Activated B cell treated with CpG ODN at 0.5 μM for 24 hours (primary cell): ENCODE results near the gene KLHL3. TPM values are rescaled to one million over a fixed set of nuclear protein-coding genes. Genes with fewer than 3 reads are reported as not detected.

Experiments
- ATAC-seq: fragments of 200-7000 bp; cut with Tn5 transposase; one replicate; pipeline ENCODE4 v1.10.0; 2021; ENCODE audit warnings: low read depth, mild to moderate bottlenecking, moderate library complexity
- CTCF ChIA-PET: fragments of 350-600 bp; sonication (Branson Sonifier 250); formaldehyde crosslinking; loops from one replicate; lab custom pipeline; 2021; ENCODE audit warnings: antibody characterized with exemption; lab: Charles Lee
- POLR2A ChIA-PET: fragments of 350-600 bp; sonication (Branson Sonifier 250); formaldehyde crosslinking; loops from one replicate; lab custom pipeline; 2021; ENCODE audit warnings: antibody characterized with exemption; lab: Charles Lee
- DNase-seq: peaks from one replicate; pipeline ENCODE4 v3.0.0; 2022
- H3K27ac Mint-ChIP-seq: one replicate; pipeline ENCODE4 v1.8.0; 2020; ENCODE audit warnings: mixed read lengths
- H3K27me3 Mint-ChIP-seq: one replicate; pipeline ENCODE4 v1.8.0; 2021; ENCODE audit warnings: mixed read lengths
- H3K36me3 Mint-ChIP-seq: one replicate; pipeline ENCODE4 v1.8.0; 2021; ENCODE audit warnings: low read depth, mixed read lengths
- H3K4me1 Mint-ChIP-seq: one replicate; pipeline ENCODE4 v1.8.0; 2021; ENCODE audit warnings: mixed read lengths
- H3K4me3 Mint-ChIP-seq: one replicate; pipeline ENCODE4 v1.8.0; 2020; ENCODE audit warnings: mild to moderate bottlenecking, mixed read lengths
- H3K9me3 Mint-ChIP-seq: one replicate; pipeline ENCODE4 v1.8.0; 2020; ENCODE audit warnings: mixed read lengths
- intact Hi-C: fragments of 100-400 bp; cut with micrococcal nuclease; formaldehyde crosslinking; loops from one replicate; pipeline ENCODE4 v1.15.1; 2024
- total RNA-seq: library from RNA; stranded (reverse); gene quantifications from 2 replicates; pipeline ENCODE4 v1.2.3, GENCODE V29; 2022
- TF ChIP-seq, protein P1 (sequence below): fragments of 200-600 bp; IDR thresholded peaks from one replicate; pipeline ENCODE4 v1.8.0; 2022; ENCODE audit warnings: antibody characterized with exemption, mild to moderate bottlenecking

KLHL3 gene
- total RNA-seq, 1 donor from 2014 or later, result 5.9 TPM

DNA sequence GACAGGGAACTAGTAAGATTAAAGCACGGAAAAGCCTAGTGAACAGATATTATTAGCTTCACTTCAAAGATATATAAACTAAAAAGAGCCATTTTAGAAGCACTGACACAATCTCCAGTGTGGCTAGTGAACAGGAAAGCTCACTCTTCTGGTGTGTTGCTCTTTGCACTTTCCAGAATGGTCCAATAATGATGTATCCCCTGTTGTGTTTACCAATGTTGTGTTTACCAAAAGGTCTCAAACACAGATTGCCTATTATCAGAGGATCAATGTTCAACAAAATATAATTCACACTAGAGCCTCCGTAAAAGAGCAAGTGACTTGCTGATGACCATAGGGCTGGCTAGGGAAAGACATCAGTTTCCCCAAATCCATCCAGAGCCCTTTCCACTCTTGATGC is 11.6 kb downstream of the KLHL3 start:
- TF ChIP-seq, protein P1, sequence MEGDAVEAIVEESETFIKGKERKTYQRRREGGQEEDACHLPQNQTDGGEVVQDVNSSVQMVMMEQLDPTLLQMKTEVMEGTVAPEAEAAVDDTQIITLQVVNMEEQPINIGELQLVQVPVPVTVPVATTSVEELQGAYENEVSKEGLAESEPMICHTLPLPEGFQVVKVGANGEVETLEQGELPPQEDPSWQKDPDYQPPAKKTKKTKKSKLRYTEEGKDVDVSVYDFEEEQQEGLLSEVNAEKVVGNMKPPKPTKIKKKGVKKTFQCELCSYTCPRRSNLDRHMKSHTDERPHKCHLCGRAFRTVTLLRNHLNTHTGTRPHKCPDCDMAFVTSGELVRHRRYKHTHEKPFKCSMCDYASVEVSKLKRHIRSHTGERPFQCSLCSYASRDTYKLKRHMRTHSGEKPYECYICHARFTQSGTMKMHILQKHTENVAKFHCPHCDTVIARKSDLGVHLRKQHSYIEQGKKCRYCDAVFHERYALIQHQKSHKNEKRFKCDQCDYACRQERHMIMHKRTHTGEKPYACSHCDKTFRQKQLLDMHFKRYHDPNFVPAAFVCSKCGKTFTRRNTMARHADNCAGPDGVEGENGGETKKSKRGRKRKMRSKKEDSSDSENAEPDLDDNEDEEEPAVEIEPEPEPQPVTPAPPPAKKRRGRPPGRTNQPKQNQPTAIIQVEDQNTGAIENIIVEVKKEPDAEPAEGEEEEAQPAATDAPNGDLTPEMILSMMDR, result no peak
- CTCF ChIA-PET, result no interaction called here
- Mint-ChIP-seq H3K27me3 (no peaks in the 10 kb centered on the region), H3K4me1 (no peaks in the 10 kb centered on the region), H3K36me3 (no peaks in the 10 kb centered on the region), H3K27ac (no peak overlapping the region), H3K9me3 (no peaks in the 10 kb centered on the region), H3K4me3 (no peak overlapping the region)
- POLR2A ChIA-PET, result no interaction called here
- no peak for ATAC-seq
- no peak for DNase-seq
- intact Hi-C loops, result no loop called here

DNA sequence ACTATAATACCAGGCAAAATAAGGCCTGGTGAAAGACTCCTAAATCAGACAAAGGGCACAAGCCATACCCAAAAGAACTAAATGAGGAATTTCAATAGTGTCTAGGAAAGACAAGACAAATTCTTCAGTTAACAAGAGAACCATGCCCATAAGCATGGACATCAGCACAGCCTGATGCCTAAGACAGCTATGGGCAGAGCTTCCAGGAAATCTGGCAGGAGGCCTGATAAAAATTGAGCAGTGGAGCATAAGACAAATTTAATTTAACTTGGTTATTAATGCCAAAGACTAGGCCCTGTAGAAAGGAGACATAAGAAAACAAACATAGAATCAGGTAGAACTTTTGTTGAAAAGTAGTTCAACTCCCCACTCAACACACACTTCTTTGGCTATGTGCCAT is 17.3 kb downstream of the KLHL3 start:
- Mint-ChIP-seq H3K4me3 (no peak overlapping the region), H3K9me3 (peaks cover 4% of the 10 kb centered on the region), H3K27ac (no peak overlapping the region), H3K27me3 (no peaks in the 10 kb centered on the region), H3K36me3 (peaks cover 3% of the 10 kb centered on the region), H3K4me1 (no peaks in the 10 kb centered on the region)
- TF ChIP-seq, protein P1, result no peak
- intact Hi-C loops, result no loop called here
- CTCF ChIA-PET, result no interaction called here
- DNase-seq (no peak), ATAC-seq (no peak)
- POLR2A ChIA-PET, result no interaction called here

DNA sequence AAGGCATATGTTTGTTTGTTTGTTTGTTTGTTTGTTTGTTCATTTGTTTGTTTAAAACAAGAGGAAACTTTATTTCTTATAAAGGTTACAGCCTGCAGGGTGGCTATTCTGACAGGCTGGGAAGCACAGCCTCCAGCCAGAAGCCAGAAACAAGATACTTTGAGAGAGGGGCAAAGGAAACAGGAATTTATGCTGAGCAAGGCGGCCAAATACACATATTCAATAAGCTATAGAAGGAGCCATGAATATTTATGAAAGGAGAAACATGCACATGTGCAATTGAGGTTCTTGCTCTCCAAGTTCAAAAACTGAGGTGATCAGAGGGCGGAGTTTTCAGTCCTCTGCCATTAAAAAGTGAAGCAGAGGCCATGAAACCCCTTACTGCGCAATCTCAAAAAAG is 19.6 kb downstream of the KLHL3 start:
- Mint-ChIP-seq H3K4me3 (no peak overlapping the region), H3K27ac (no peak overlapping the region), H3K4me1 (no peaks in the 10 kb centered on the region), H3K36me3 (peaks cover 6% of the 10 kb centered on the region), H3K27me3 (no peaks in the 10 kb centered on the region), H3K9me3 (peaks cover 9% of the 10 kb centered on the region)
- ATAC-seq (no peak), DNase-seq (no peak)
- intact Hi-C loops, result no loop called here
- POLR2A ChIA-PET, result no interaction called here
- TF ChIP-seq, protein P1, result no peak
- CTCF ChIA-PET, result no interaction called here

DNA sequence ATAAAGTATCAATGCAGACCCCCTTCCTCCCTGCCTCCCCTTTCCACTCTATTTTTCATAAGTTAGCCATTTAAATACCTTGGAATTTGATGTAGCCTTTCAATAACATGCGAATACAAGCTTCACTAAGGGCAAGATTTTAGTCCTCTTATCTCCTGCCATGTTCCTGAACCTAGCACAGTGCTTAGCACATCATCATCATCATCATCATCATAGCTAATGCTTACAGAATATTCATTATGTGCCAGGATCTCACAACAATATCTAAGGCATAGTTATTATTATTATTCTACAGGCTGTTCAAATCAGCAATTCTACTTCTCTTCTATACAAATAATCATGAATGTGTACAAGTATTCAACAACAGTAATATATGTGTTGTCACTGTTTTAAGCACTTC is 20.4 kb downstream of the KLHL3 start:
- CTCF ChIA-PET, result no interaction called here
- Mint-ChIP-seq H3K36me3 (peaks cover 6% of the 10 kb centered on the region), H3K27ac (no peak overlapping the region), H3K9me3 (peaks cover 9% of the 10 kb centered on the region), H3K27me3 (no peaks in the 10 kb centered on the region), H3K4me1 (no peaks in the 10 kb centered on the region), H3K4me3 (no peak overlapping the region)
- DNase-seq (no peak), ATAC-seq (no peak)
- TF ChIP-seq, protein P1, result no peak
- POLR2A ChIA-PET, result no interaction called here
- intact Hi-C loops, result no loop called here

DNA sequence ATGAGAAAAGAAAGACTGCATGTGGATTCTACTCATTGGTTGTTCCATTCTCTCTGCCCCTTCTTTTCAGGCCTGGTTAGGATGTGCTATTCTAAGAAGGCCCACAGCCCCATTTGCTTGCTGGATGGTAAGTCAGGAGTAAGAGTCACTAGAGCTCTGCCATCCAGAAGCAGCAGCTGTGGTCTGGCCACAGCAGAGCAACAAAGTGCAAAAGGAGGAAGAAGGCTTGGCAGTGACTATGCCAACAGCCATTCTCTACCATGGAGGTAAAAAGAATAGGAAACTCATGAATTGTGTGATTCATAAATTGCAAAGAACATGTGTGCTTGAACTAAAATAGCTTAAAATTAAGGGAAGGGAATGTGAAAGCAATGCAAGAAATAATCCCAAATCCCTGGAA is 20.9 kb downstream of the KLHL3 start:
- Mint-ChIP-seq H3K36me3 (peaks cover 6% of the 10 kb centered on the region), H3K27ac (no peak overlapping the region), H3K9me3 (peaks cover 9% of the 10 kb centered on the region), H3K4me1 (no peaks in the 10 kb centered on the region), H3K27me3 (no peaks in the 10 kb centered on the region), H3K4me3 (no peak overlapping the region)
- TF ChIP-seq, protein P1, result no peak
- ATAC-seq, result no peak
- ChIA-PET CTCF (no interaction called here), POLR2A (no interaction called here)
- no peak for DNase-seq
- intact Hi-C loops, result no loop called here
